Osteoblast (primary cell): ENCODE results near the gene CD48. TPM values are rescaled to one million over a fixed set of nuclear protein-coding genes. Genes with fewer than 3 reads are reported as not detected.

ENCODE experiments used
- DNase-seq: peaks from one replicate; pipeline ENCODE4 v3.0.0; 2011; ENCODE audit warnings: low spot score, mixed read lengths; ENCODE audit not compliant: insufficient read length; ENCODE audit errors: missing footprints
- H2AFZ ChIP-seq: 2 replicates; pipeline ENCODE4 v1.6.0; 2011; ENCODE audit warnings: mild to moderate bottlenecking, low read length
- H3K27ac ChIP-seq: 2 replicates; pipeline ENCODE4 v1.5.1; 2011; ENCODE audit warnings: mild to moderate bottlenecking, low read depth, low read length, moderate library complexity
- H3K27me3 ChIP-seq: 2 replicates; pipeline ENCODE4 v1.6.0; 2012; ENCODE audit warnings: mild to moderate bottlenecking, control low read depth, inconsistent platforms, low read length, moderate library complexity; ENCODE audit not compliant: insufficient read depth
- H3K36me3 ChIP-seq: 2 replicates; pipeline ENCODE4 v1.5.1; 2011; ENCODE audit warnings: mild to moderate bottlenecking, low read length, control low read depth, moderate library complexity; ENCODE audit not compliant: insufficient read depth
- H3K4me1 ChIP-seq: 2 replicates; pipeline ENCODE4 v1.5.1; 2011; ENCODE audit warnings: mild to moderate bottlenecking, low read length, control low read depth, moderate library complexity; ENCODE audit not compliant: insufficient read depth
- H3K4me2 ChIP-seq: 2 replicates; pipeline ENCODE4 v1.6.0; 2011; ENCODE audit warnings: mild to moderate bottlenecking, low read length; ENCODE audit not compliant: insufficient read depth
- H3K4me3 ChIP-seq: fragments of 200-600 bp; sonication (generic); 3 replicates; pipeline ENCODE4 v1.5.1; 2012; ENCODE audit warnings: mild to moderate bottlenecking, low read length, inconsistent platforms; ENCODE audit not compliant: insufficient read depth
- H3K79me2 ChIP-seq: 2 replicates; pipeline ENCODE4 v1.6.0; 2012; ENCODE audit warnings: mild to moderate bottlenecking, low read length, control low read depth, inconsistent platforms; ENCODE audit not compliant: insufficient read depth
- H3K9me3 ChIP-seq: 2 replicates; pipeline ENCODE4 v1.5.1; 2011; ENCODE audit warnings: low read depth, low read length, control low read depth
- H4K20me1 ChIP-seq: 2 replicates; pipeline ENCODE4 v1.6.0; 2012; ENCODE audit warnings: mild to moderate bottlenecking, low read length, control low read depth; ENCODE audit not compliant: insufficient read depth
- CTCF ChIP-seq: IDR thresholded peaks from 2 replicates; pipeline ENCODE4 v1.5.1; 2011; ENCODE audit warnings: mild to moderate bottlenecking, low read depth, low read length, moderate library complexity; ENCODE audit errors: extremely low read depth
- total RNA-seq: library from RNA; depleted of rRNA; stranded (reverse); fragments of >200 nt; gene quantifications from 2 replicates; pipeline ENCODE4 v1.2.3, GENCODE V29; 2012

CD48 gene
- total RNA-seq, 1 donor: under 0.01 TPM

GRCh38 chr1:160646711-160647328, 64.8 kb downstream of the CD48 start, which contains the start of gene SLAMF1:
Gene SLAMF1, minus strand, starts transcription at chr1:160647044. Its CDS starts 99 bp downstream, at chr1:160646945.
- TF ChIP-seq CTCF: no peak
- Histone ChIP-seq H3K9me3 (no peaks in the 10 kb centered on the region), H3K27me3 (no peaks in the 10 kb centered on the region), H3K36me3 (no peaks in the 10 kb centered on the region), H3K4me2 (no peak within 1 kb of the TSS), H4K20me1 (no peaks in the 10 kb centered on the region), H3K4me3 (no peak within 1 kb of the TSS), H3K79me2 (no peaks in the 10 kb centered on the region), H3K27ac (no peak within 1 kb of the TSS), H2AFZ (no peak within 1 kb of the TSS), H3K4me1 (no peaks in the 10 kb centered on the region)
- no peak for DNase-seq

GRCh38 chr1:160646180-160646579, 65.4 kb downstream of the CD48 start:
- Histone ChIP-seq H2AFZ (no peak overlapping the region), H3K27ac (no peak overlapping the region), H3K4me2 (no peak overlapping the region), H3K27me3 (no peaks in the 10 kb centered on the region), H3K79me2 (no peaks in the 10 kb centered on the region), H4K20me1 (no peaks in the 10 kb centered on the region), H3K4me3 (no peak overlapping the region), H3K4me1 (no peaks in the 10 kb centered on the region), H3K9me3 (no peaks in the 10 kb centered on the region), H3K36me3 (no peaks in the 10 kb centered on the region)
- no peak for TF ChIP-seq CTCF
- no peak for DNase-seq

GRCh38 chr1:160645386-160646130, 66.1 kb downstream of the CD48 start:
- no peak for TF ChIP-seq CTCF
- Histone ChIP-seq H2AFZ (no peak overlapping the region), H3K36me3 (no peaks in the 10 kb centered on the region), H3K27me3 (no peaks in the 10 kb centered on the region), H3K4me2 (no peak overlapping the region), H4K20me1 (no peaks in the 10 kb centered on the region), H3K27ac (no peak overlapping the region), H3K4me1 (no peaks in the 10 kb centered on the region), H3K79me2 (no peaks in the 10 kb centered on the region), H3K9me3 (no peaks in the 10 kb centered on the region), H3K4me3 (no peak overlapping the region)
- no peak for DNase-seq

GRCh38 chr1:160644399-160644798, 67.2 kb downstream of the CD48 start:
- Histone ChIP-seq H3K79me2 (no peaks in the 10 kb centered on the region), H3K36me3 (no peaks in the 10 kb centered on the region), H3K4me2 (no peak overlapping the region), H3K4me1 (no peaks in the 10 kb centered on the region), H3K27ac (no peak overlapping the region), H3K4me3 (no peak overlapping the region), H3K27me3 (no peaks in the 10 kb centered on the region), H3K9me3 (no peaks in the 10 kb centered on the region), H4K20me1 (no peaks in the 10 kb centered on the region), H2AFZ (no peak overlapping the region)
- no peak for DNase-seq
- no peak for TF ChIP-seq CTCF
